GM12878 (cell line): ENCODE measurements around the gene PRICKLE3.

Source experiments
- BCL11A ChIP-seq: IDR thresholded peaks from 2 replicates; pipeline ENCODE4 v1.6.1; 2011; ENCODE audit warnings: low read depth, low read length
- CHD1 ChIP-seq: IDR thresholded peaks from 2 replicates; pipeline ENCODE4 v1.6.1; 2012; ENCODE audit warnings: low read depth, low read length, improper control_type of control experiment
- CREB1 ChIP-seq: IDR thresholded peaks from 2 replicates; pipeline ENCODE4 v1.6.1; 2012; ENCODE audit warnings: low read depth, mild to moderate bottlenecking, inconsistent platforms
- EGR1 ChIP-seq, 2 experiments: IDR thresholded peaks; 1 replicate in 1 of 2; 2 replicates in 1 of 2; pipeline ENCODE4 v1.6.1; 2011 to 2012; ENCODE audit warnings: low read depth in 2 of 2, low read length in 2 of 2, borderline replicate concordance in 1 of 2, mild to moderate bottlenecking in 1 of 2, moderate library complexity in 1 of 2
- EZH2 ChIP-seq: IDR thresholded peaks from 2 replicates; pipeline ENCODE4 v1.6.1; 2012; ENCODE audit warnings: low read depth, mild to moderate bottlenecking, control low read depth, inconsistent platforms, low read length, borderline replicate concordance; ENCODE audit not compliant: control insufficient read depth
- MEF2A ChIP-seq: IDR thresholded peaks from 2 replicates; pipeline ENCODE4 v1.6.1; 2011; ENCODE audit warnings: low read depth, mild to moderate bottlenecking, low read length, moderate library complexity; ENCODE audit not compliant: insufficient read depth
- MTA2 ChIP-seq: fragments of 450-650 bp; IDR thresholded peaks from 2 replicates; pipeline ENCODE4 v1.6.1; 2016; ENCODE audit warnings: low read depth, mild to moderate bottlenecking, moderate library complexity
- MYB ChIP-seq: fragments of 150-350 bp; IDR thresholded peaks from 2 replicates; pipeline ENCODE4 v1.6.1; 2014; ENCODE audit warnings: mild to moderate bottlenecking, low read depth, low read length, borderline replicate concordance
- SMC3 ChIP-seq: IDR thresholded peaks from 2 replicates; pipeline ENCODE4 v1.6.1; 2011; ENCODE audit warnings: low read length, improper control_type of control experiment, borderline replicate concordance
- TCF12 ChIP-seq: IDR thresholded peaks from 2 replicates; pipeline ENCODE4 v1.6.1; 2011; ENCODE audit warnings: low read depth, mild to moderate bottlenecking, low read length
- ZSCAN29 ChIP-seq: fragments of 450-650 bp; IDR thresholded peaks from 2 replicates; pipeline ENCODE4 v1.6.1; 2017; ENCODE audit warnings: mild to moderate bottlenecking, moderate library complexity
- TF ChIP-seq, protein P1 (sequence below), 3 experiments: IDR thresholded peaks in 2 of 3; conservative IDR thresholded peaks in 1 of 3; 2 replicates each; pipeline ENCODE4 v1.5.1; 2011; ENCODE audit warnings: low read depth in 3 of 3, low read length in 3 of 3, mild to moderate bottlenecking in 3 of 3, control low read depth in 2 of 3, moderate library complexity in 2 of 3, inconsistent platforms in 1 of 3, mixed read lengths in 1 of 3; ENCODE audit not compliant: control insufficient read depth in 2 of 3, insufficient read depth in 1 of 3; ENCODE audit errors: extremely low read depth in 1 of 3
- TF ChIP-seq, protein P2 (sequence below): IDR thresholded peaks from 2 replicates; pipeline ENCODE4 v1.6.1; 2011; ENCODE audit warnings: low read depth, low read length, improper control_type of control experiment, borderline replicate concordance
- TF ChIP-seq, protein P3 (sequence below): fragments of 450-650 bp; IDR thresholded peaks from 2 replicates; pipeline ENCODE4 v1.6.1; 2016; ENCODE audit warnings: mild to moderate bottlenecking

DNA sequence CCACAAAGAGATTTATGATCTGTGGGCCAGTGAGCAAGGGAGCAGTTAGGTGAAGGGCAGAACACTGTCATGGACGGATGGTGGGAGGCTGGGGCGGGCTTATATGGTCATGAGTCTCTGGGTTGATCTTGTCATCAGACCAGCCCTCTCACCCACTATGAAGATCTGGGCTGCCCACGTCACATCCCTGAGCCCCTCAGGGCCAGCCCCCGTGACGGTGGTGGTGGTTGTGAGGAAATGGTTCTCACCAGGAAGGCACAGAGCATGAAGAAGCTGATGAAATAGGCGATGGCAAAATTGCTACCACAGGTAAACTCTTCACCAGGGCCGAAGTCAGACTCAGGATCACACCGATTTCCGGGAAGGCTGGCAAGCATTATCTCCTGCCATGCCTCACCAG lies 24.9 kb upstream of the PRICKLE3 start:
- TF ChIP-seq, protein P1, sequence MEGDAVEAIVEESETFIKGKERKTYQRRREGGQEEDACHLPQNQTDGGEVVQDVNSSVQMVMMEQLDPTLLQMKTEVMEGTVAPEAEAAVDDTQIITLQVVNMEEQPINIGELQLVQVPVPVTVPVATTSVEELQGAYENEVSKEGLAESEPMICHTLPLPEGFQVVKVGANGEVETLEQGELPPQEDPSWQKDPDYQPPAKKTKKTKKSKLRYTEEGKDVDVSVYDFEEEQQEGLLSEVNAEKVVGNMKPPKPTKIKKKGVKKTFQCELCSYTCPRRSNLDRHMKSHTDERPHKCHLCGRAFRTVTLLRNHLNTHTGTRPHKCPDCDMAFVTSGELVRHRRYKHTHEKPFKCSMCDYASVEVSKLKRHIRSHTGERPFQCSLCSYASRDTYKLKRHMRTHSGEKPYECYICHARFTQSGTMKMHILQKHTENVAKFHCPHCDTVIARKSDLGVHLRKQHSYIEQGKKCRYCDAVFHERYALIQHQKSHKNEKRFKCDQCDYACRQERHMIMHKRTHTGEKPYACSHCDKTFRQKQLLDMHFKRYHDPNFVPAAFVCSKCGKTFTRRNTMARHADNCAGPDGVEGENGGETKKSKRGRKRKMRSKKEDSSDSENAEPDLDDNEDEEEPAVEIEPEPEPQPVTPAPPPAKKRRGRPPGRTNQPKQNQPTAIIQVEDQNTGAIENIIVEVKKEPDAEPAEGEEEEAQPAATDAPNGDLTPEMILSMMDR (IDR thresholded peaks at IDR 0.05 in 2 of 3, conservative IDR thresholded peaks at IDR 0.05 in 1 of 3; ENCODE audit: control insufficient read depth in 2 of 3, extremely low read depth in 1 of 3, insufficient read depth in 1 of 3, low read depth in 3 of 3, low read length in 3 of 3), result no peak
- TF ChIP-seq EGR1 (IDR thresholded peaks at IDR 0.05; ENCODE audit: borderline replicate concordance in 1 of 2, low read depth in 2 of 2, low read length in 2 of 2) (no peak), SMC3 (no peak), EZH2 (no peak), CREB1 (no peak), CHD1 (no peak), MYB (no peak), TCF12 (no peak), ZSCAN29 (no peak), MEF2A (no peak), BCL11A (no peak), MTA2 (no peak)
- TF ChIP-seq, protein P2, sequence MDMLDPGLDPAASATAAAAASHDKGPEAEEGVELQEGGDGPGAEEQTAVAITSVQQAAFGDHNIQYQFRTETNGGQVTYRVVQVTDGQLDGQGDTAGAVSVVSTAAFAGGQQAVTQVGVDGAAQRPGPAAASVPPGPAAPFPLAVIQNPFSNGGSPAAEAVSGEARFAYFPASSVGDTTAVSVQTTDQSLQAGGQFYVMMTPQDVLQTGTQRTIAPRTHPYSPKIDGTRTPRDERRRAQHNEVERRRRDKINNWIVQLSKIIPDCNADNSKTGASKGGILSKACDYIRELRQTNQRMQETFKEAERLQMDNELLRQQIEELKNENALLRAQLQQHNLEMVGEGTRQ, result no peak
- TF ChIP-seq, protein P3, sequence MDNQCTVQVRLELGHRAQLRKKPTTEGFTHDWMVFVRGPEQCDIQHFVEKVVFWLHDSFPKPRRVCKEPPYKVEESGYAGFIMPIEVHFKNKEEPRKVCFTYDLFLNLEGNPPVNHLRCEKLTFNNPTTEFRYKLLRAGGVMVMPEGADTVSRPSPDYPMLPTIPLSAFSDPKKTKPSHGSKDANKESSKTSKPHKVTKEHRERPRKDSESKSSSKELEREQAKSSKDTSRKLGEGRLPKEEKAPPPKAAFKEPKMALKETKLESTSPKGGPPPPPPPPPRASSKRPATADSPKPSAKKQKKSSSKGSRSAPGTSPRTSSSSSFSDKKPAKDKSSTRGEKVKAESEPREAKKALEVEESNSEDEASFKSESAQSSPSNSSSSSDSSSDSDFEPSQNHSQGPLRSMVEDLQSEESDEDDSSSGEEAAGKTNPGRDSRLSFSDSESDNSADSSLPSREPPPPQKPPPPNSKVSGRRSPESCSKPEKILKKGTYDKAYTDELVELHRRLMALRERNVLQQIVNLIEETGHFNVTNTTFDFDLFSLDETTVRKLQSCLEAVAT, result no peak
